ENCODE results near the gene PFN4. TPM values are rescaled to one million over a fixed set of nuclear protein-coding genes. Genes with fewer than 3 reads are reported as not detected.
"Not testable (repeated sequence)": the region's sequence is repeated elsewhere in the genome, so short reads cannot be mapped to it uniquely, and the experiment has no call there.

Gene PFN4
- total RNA-seq, 2 donors from 2014 or later, result 0.73 TPM; not detected in 1

- peaks cover 17% of the 10 kb centered on the region for H3K9me3 Mint-ChIP-seq
- H3K36me3 Mint-ChIP-seq (ENCODE audit: low read depth), result no peaks in the 10 kb centered on the region
- Histone ChIP-seq H3K27ac (ENCODE audit: low read depth, low read length) (no peak overlapping the region), H3K4me3 (ENCODE audit: low read length) (no peak overlapping the region), H3K9me3 (ENCODE audit: control insufficient read depth, low read length) (no peaks in the 10 kb centered on the region), H3K27me3 (ENCODE audit: control insufficient read depth, insufficient read depth, low read length, poor library complexity, severe bottlenecking) (no peaks in the 10 kb centered on the region), H3K36me3 (ENCODE audit: control insufficient read depth, insufficient read depth, low read length) (no peaks in the 10 kb centered on the region), H3K4me1 (ENCODE audit: control insufficient read depth, insufficient read depth, low read length) (no peaks in the 10 kb centered on the region), H3K9ac (ENCODE audit: extremely low read depth, low read length, poor library complexity, severe bottlenecking) (no peak overlapping the region)
- H3K27me3 Mint-ChIP-seq (ENCODE audit: insufficient read depth), result peaks cover 19% of the 10 kb centered on the region
- DNase-seq, result no peak
- 82 to 84% methylated on average over 1 of the region's 1 CpG for WGBS, 2 experiments (ENCODE audit: insufficient coverage in 1 of 2, insufficient read length in 1 of 2)
- H3K27ac Mint-ChIP-seq, result no peak overlapping the region
- no peak overlapping the region for H3K4me3 Mint-ChIP-seq
- H3K4me1 Mint-ChIP-seq, result peaks cover 4% of the 10 kb centered on the region
- TF ChIP-seq, protein P1, sequence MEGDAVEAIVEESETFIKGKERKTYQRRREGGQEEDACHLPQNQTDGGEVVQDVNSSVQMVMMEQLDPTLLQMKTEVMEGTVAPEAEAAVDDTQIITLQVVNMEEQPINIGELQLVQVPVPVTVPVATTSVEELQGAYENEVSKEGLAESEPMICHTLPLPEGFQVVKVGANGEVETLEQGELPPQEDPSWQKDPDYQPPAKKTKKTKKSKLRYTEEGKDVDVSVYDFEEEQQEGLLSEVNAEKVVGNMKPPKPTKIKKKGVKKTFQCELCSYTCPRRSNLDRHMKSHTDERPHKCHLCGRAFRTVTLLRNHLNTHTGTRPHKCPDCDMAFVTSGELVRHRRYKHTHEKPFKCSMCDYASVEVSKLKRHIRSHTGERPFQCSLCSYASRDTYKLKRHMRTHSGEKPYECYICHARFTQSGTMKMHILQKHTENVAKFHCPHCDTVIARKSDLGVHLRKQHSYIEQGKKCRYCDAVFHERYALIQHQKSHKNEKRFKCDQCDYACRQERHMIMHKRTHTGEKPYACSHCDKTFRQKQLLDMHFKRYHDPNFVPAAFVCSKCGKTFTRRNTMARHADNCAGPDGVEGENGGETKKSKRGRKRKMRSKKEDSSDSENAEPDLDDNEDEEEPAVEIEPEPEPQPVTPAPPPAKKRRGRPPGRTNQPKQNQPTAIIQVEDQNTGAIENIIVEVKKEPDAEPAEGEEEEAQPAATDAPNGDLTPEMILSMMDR (conservative IDR thresholded peaks at IDR 0.05), result no peak
These were observed 20.5 kb downstream of the PFN4 start for GRCh38 chr2:24102677-24103076.

DNA sequence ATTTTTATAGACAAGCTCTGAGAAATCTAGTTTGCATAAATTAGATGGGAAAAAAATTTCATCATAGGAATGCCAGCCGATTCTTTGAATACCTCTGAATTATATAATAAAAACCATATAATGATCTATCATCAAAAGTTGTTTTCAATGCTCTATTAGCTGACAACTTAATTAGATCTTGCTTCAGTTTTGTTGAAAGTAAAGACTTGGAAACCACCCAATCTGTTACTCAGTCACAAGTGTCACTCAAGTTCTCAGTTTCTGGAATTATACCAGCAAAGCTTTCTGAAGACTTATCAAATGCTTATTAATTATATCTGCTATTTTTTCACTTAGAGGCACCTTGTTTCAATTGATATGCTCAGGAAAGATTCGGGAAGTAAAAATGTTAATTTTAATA is 21.1 kb downstream of the PFN4 start:
- H3K4me3 ChIP-seq (ENCODE audit: low read length), result no peak overlapping the region
- no peaks in the 10 kb centered on the region for H3K27me3 ChIP-seq (ENCODE audit: control insufficient read depth, insufficient read depth, low read length, poor library complexity, severe bottlenecking)
- TF ChIP-seq, protein P1 (conservative IDR thresholded peaks at IDR 0.05), result no peak
- Mint-ChIP-seq H3K36me3 (ENCODE audit: low read depth) (no peaks in the 10 kb centered on the region), H3K9me3 (peaks cover 12% of the 10 kb centered on the region), H3K27ac (no peak overlapping the region), H3K4me1 (peaks cover 4% of the 10 kb centered on the region), H3K4me3 (no peak overlapping the region), H3K27me3 (ENCODE audit: insufficient read depth) (peaks cover 21% of the 10 kb centered on the region)
- WGBS, 2 experiments (ENCODE audit: insufficient coverage in 1 of 2, insufficient read length in 1 of 2), result no CpG with 5 or more reads among the region's 2 CpGs
- H3K4me1 ChIP-seq (ENCODE audit: control insufficient read depth, insufficient read depth, low read length), result no peaks in the 10 kb centered on the region
- H3K9ac ChIP-seq (ENCODE audit: extremely low read depth, low read length, poor library complexity, severe bottlenecking), result no peak overlapping the region
- DNase-seq, result no peak
- no peaks in the 10 kb centered on the region for H3K36me3 ChIP-seq (ENCODE audit: control insufficient read depth, insufficient read depth, low read length)
- no peaks in the 10 kb centered on the region for H3K9me3 ChIP-seq (ENCODE audit: control insufficient read depth, low read length)
- H3K27ac ChIP-seq (ENCODE audit: low read depth, low read length), result no peak overlapping the region

GRCh38 chr2:24100732-24101131 is 22.4 kb downstream of the PFN4 start:
- not testable (repeated sequence) for DNase-seq; H3K4me3 Mint-ChIP-seq; H3K4me1 ChIP-seq (ENCODE audit: control insufficient read depth, insufficient read depth, low read length); H3K27ac ChIP-seq (ENCODE audit: low read depth, low read length); H3K36me3 Mint-ChIP-seq (ENCODE audit: low read depth); H3K9me3 ChIP-seq (ENCODE audit: control insufficient read depth, low read length); H3K9ac ChIP-seq (ENCODE audit: extremely low read depth, low read length, poor library complexity, severe bottlenecking); H3K9me3 Mint-ChIP-seq; H3K4me3 ChIP-seq (ENCODE audit: low read length); H3K36me3 ChIP-seq (ENCODE audit: control insufficient read depth, insufficient read depth, low read length); H3K4me1 Mint-ChIP-seq; H3K27ac Mint-ChIP-seq; H3K27me3 ChIP-seq (ENCODE audit: control insufficient read depth, insufficient read depth, low read length, poor library complexity, severe bottlenecking)
- 86 to 98% methylated on average over 1 to 2 of the region's 2 CpGs for WGBS, 2 experiments (ENCODE audit: insufficient coverage in 1 of 2, insufficient read length in 1 of 2)
- peaks cover 19% of the 10 kb centered on the region for H3K27me3 Mint-ChIP-seq (ENCODE audit: insufficient read depth)

DNA sequence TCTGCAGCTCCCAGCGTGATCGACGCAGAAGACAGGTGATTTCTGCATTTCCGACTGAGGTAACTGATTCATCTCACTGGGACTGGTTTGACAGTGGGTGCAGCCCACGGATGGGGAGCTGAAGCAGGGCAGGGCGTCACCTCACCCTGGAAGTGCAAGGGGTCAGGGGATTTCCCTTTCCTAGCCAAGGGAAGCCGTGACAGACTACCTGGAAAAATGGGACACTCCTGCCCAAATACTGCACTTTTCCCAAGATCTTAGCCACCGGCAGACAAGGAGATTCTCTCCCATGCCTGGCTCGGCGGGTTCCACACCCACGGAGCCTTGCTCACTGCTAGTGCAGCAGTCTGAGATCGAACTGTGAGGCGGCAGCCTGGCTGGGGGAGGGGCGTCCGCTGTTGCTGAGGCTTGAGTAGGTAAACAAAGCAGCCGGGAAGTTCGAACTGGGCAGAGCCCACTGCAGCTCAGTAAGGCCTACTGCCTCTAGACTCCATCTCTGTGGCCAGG is 27.9 kb downstream of the PFN4 start:
- H3K9ac ChIP-seq (ENCODE audit: extremely low read depth, low read length, poor library complexity, severe bottlenecking); H3K4me3 ChIP-seq (ENCODE audit: low read length); H3K4me1 ChIP-seq (ENCODE audit: control insufficient read depth, insufficient read depth, low read length); H3K27me3 ChIP-seq (ENCODE audit: control insufficient read depth, insufficient read depth, low read length, poor library complexity, severe bottlenecking); H3K9me3 ChIP-seq (ENCODE audit: control insufficient read depth, low read length); H3K4me1 Mint-ChIP-seq; H3K36me3 ChIP-seq (ENCODE audit: control insufficient read depth, insufficient read depth, low read length); H3K9me3 Mint-ChIP-seq; H3K27ac Mint-ChIP-seq; H3K27ac ChIP-seq (ENCODE audit: low read depth, low read length): not testable (repeated sequence)
- DNase-seq, result peak; percentile 54
- Mint-ChIP-seq H3K36me3 (ENCODE audit: low read depth) (peaks cover 11% of the 10 kb centered on the region), H3K27me3 (ENCODE audit: insufficient read depth) (peaks cover 17% of the 10 kb centered on the region), H3K4me3 (peak overlapping the region; percentile 21)
- WGBS, 2 experiments (ENCODE audit: insufficient coverage in 1 of 2, insufficient read length in 1 of 2), result 64 to 71% methylated on average over 9 to 17 of the region's 17 CpGs

DNA sequence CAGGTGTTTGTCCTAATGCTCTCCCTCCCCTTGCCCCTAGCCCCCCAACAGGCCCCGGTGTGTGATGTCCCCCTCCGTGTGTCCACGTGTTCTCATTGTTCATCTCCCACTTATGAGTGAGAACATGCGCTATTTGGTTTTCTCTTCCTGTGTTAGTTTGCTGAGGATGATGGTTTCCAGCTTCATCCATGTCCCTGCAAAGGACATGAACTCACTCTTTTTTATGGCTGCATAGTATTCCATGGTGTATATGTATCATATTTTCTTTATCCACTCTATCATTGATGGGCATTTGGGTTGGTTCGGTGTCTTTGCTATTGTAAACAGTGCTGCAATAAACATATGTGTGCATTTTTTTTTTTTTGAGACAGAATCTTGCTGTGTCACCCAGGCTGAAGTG is 29.9 kb downstream of the PFN4 start:
- H3K27ac ChIP-seq (ENCODE audit: low read depth, low read length); H3K4me1 Mint-ChIP-seq; H3K27me3 Mint-ChIP-seq (ENCODE audit: insufficient read depth); H3K4me3 Mint-ChIP-seq; H3K9ac ChIP-seq (ENCODE audit: extremely low read depth, low read length, poor library complexity, severe bottlenecking); H3K9me3 Mint-ChIP-seq; DNase-seq; H3K36me3 ChIP-seq (ENCODE audit: control insufficient read depth, insufficient read depth, low read length); H3K4me1 ChIP-seq (ENCODE audit: control insufficient read depth, insufficient read depth, low read length); H3K27me3 ChIP-seq (ENCODE audit: control insufficient read depth, insufficient read depth, low read length, poor library complexity, severe bottlenecking); H3K27ac Mint-ChIP-seq; H3K9me3 ChIP-seq (ENCODE audit: control insufficient read depth, low read length); H3K4me3 ChIP-seq (ENCODE audit: low read length): not testable (repeated sequence)
- H3K36me3 Mint-ChIP-seq (ENCODE audit: low read depth), result peaks cover 13% of the 10 kb centered on the region
- 92 to 98% methylated on average over 2 to 4 of the region's 5 CpGs for WGBS, 2 experiments (ENCODE audit: insufficient coverage in 1 of 2, insufficient read length in 1 of 2)

Measured in endodermal cell (in vitro differentiated cells).